Mesenchymal stem cell (in vitro differentiated cells and primary cell): Measurements from ENCODE around the gene KLHL18. TPM values are rescaled to one million over a fixed set of nuclear protein-coding genes. Genes with fewer than 3 reads are reported as not detected.
A peak's percentile ranks its signal among the peaks of the same experiment; 100 is the strongest.

ENCODE experiments used
- DNase-seq: peaks from one replicate; pipeline ENCODE4 v3.0.0-alpha.2; 2013
- H2AFZ ChIP-seq: one replicate; pipeline ENCODE4 v1.6.1; 2013; ENCODE audit warnings: low read depth, mild to moderate bottlenecking, control low read depth, inconsistent platforms, low read length, moderate library complexity
- H2AK5ac ChIP-seq: 2 replicates; pipeline ENCODE4 v1.6.1; 2013; ENCODE audit warnings: low read length, moderate library complexity, mild to moderate bottlenecking, inconsistent platforms; ENCODE audit not compliant: severe bottlenecking
- H2BK120ac ChIP-seq: one replicate; pipeline ENCODE4 v1.6.1; 2013; ENCODE audit warnings: low read depth, mild to moderate bottlenecking, inconsistent platforms, low read length, moderate library complexity
- H2BK12ac ChIP-seq, 2 experiments: one replicate each; pipeline ENCODE4 v1.6.1; 2013; ENCODE audit warnings: inconsistent platforms in 2 of 2, low read length in 2 of 2, mild to moderate bottlenecking in 2 of 2, moderate library complexity in 2 of 2, control low read depth in 1 of 2
- H2BK15ac ChIP-seq: one replicate; pipeline ENCODE4 v1.6.1; 2013; ENCODE audit warnings: mild to moderate bottlenecking, low read depth, inconsistent platforms; ENCODE audit not compliant: poor library complexity, severe bottlenecking
- H2BK5ac ChIP-seq: 2 replicates; pipeline ENCODE4 v1.6.1; 2013; ENCODE audit warnings: low read depth, mild to moderate bottlenecking, low read length, control low read depth, inconsistent platforms; ENCODE audit not compliant: poor library complexity, severe bottlenecking
- H3K14ac ChIP-seq, 2 experiments: one replicate each; pipeline ENCODE4 v1.6.1; 2013; ENCODE audit warnings: inconsistent platforms in 2 of 2, low read length in 2 of 2, control low read depth in 1 of 2, mild to moderate bottlenecking in 1 of 2, moderate library complexity in 1 of 2
- H3K18ac ChIP-seq, 2 experiments: one replicate each; pipeline ENCODE4 v1.6.1; 2013; ENCODE audit warnings: inconsistent platforms in 2 of 2, low read length in 2 of 2, control low read depth in 1 of 2, low read depth in 1 of 2, mild to moderate bottlenecking in 1 of 2
- H3K23ac ChIP-seq, 2 experiments: one replicate each; pipeline ENCODE4 v1.6.1; 2013; ENCODE audit warnings: inconsistent platforms in 2 of 2, low read length in 2 of 2, mild to moderate bottlenecking in 2 of 2, moderate library complexity in 2 of 2, control low read depth in 1 of 2
- H3K27ac ChIP-seq: 2 replicates; pipeline ENCODE4 v1.5.1; 2013; ENCODE audit warnings: mild to moderate bottlenecking, moderate library complexity, low read length, control low read depth, inconsistent platforms; ENCODE audit not compliant: poor library complexity, severe bottlenecking
- H3K27me3 ChIP-seq, 2 experiments: 2 replicates each; pipeline versions ENCODE4 v1.6.1 to v1.7.0; 2013; ENCODE audit warnings: low read length in 2 of 2, mild to moderate bottlenecking in 2 of 2, moderate library complexity in 2 of 2, control low read depth in 1 of 2, inconsistent platforms in 1 of 2; ENCODE audit not compliant: control insufficient read depth in 1 of 2, insufficient read depth in 1 of 2
- H3K36me3 ChIP-seq, 2 experiments: 2 replicates each; pipeline versions ENCODE4 v1.6.1 to v1.7.0; 2013; ENCODE audit warnings: low read length in 2 of 2, control low read depth in 1 of 2, inconsistent platforms in 1 of 2, low read depth in 1 of 2, mild to moderate bottlenecking in 1 of 2; ENCODE audit not compliant: insufficient read depth in 2 of 2, control insufficient read depth in 1 of 2
- H3K4ac ChIP-seq, 2 experiments: one replicate each; pipeline ENCODE4 v1.6.1; 2013; ENCODE audit warnings: inconsistent platforms in 2 of 2, low read length in 2 of 2, mild to moderate bottlenecking in 2 of 2, moderate library complexity in 2 of 2, control low read depth in 1 of 2, low read depth in 1 of 2
- H3K4me1 ChIP-seq: 2 replicates; pipeline ENCODE4 v1.6.1; 2013; ENCODE audit warnings: low read depth, low read length, control low read depth; ENCODE audit not compliant: control insufficient read depth, insufficient read depth
- H3K4me2 ChIP-seq: 2 replicates; pipeline ENCODE4 v1.6.1; 2013; ENCODE audit warnings: low read length, mild to moderate bottlenecking, inconsistent platforms; ENCODE audit not compliant: poor library complexity, severe bottlenecking
- H3K4me3 ChIP-seq, 2 experiments: 2 replicates each; pipeline versions ENCODE4 v1.5.1 to v1.7.0; 2013; ENCODE audit warnings: low read length in 2 of 2, mild to moderate bottlenecking in 2 of 2, control low read depth in 1 of 2, low read depth in 1 of 2; ENCODE audit not compliant: insufficient read depth in 1 of 2
- H3K79me1 ChIP-seq: replicated peaks from 2 replicates; pipeline ENCODE4 v1.6.1; 2013; ENCODE audit warnings: mild to moderate bottlenecking, control low read depth, low read length, inconsistent platforms; ENCODE audit not compliant: poor library complexity, severe bottlenecking
- H3K9ac ChIP-seq: 2 replicates; pipeline ENCODE4 v1.7.0; 2013; ENCODE audit warnings: mild to moderate bottlenecking, low read length, moderate library complexity
- H3K9me3 ChIP-seq: 2 replicates; pipeline ENCODE4 v1.7.0; 2013; ENCODE audit warnings: mild to moderate bottlenecking, low read length; ENCODE audit not compliant: control insufficient read depth
- H4K8ac ChIP-seq: one replicate; pipeline ENCODE4 v1.6.1; 2013; ENCODE audit warnings: inconsistent platforms, mild to moderate bottlenecking, low read length, moderate library complexity
- H4K91ac ChIP-seq: one replicate; pipeline ENCODE4 v1.6.1; 2013; ENCODE audit warnings: mild to moderate bottlenecking, low read length, inconsistent platforms
- WGBS: methylation state at CpG from one replicate; pipeline ENCODE4 v1.1.7; 2013; ENCODE audit warnings: mixed read lengths; 5-methylcytosine and 5-hydroxymethylcytosine counted together
- polyA plus RNA-seq, 2 experiments: library from polyadenylated mRNA; stranded (reverse); fragments of 200-250 nt; gene quantifications; one replicate each; pipeline ENCODE4 v1.2.3, GENCODE V29; 2013

Gene KLHL18
- polyA plus RNA-seq (2013, experiment 1 of 2), result 10.2 TPM
- polyA plus RNA-seq (2013, experiment 2 of 2), result 10.3 TPM

- peak within 1 kb of the TSS; percentile 84 for H2AFZ ChIP-seq
- H3K9me3 ChIP-seq, result no peaks in the 10 kb centered on the region
- H3K9ac ChIP-seq, result peak within 1 kb of the TSS; percentile 99
- H3K27ac ChIP-seq, result peak within 1 kb of the TSS; percentile 95
- H3K4ac ChIP-seq, result peak within 1 kb of the TSS; percentile 13 to 91
- H3K4me1 ChIP-seq, result peaks cover 16% of the 10 kb centered on the region
- H3K36me3 ChIP-seq, result peaks cover 0 to 9% of the 10 kb centered on the region in 2 experiments
- H3K23ac ChIP-seq, result peak within 1 kb of the TSS in 1 of 2 experiments; percentile 10
- H4K8ac ChIP-seq, result peak within 1 kb of the TSS; percentile 96
- H3K18ac ChIP-seq, result peak within 1 kb of the TSS; percentile 85
- WGBS, result under 1% methylated on average over 82 of the region's 82 CpGs
- peak within 1 kb of the TSS; percentile 99 for H3K4me2 ChIP-seq
- H2BK120ac ChIP-seq, result peak within 1 kb of the TSS; percentile 92
- H2BK5ac ChIP-seq, result peak within 1 kb of the TSS; percentile 83
- H3K14ac ChIP-seq, result peak within 1 kb of the TSS in 1 of 2 experiments; percentile 72
- peak within 1 kb of the TSS; percentile 8 to 78 for H2BK12ac ChIP-seq
- no peak within 1 kb of the TSS for H2AK5ac ChIP-seq
- H2BK15ac ChIP-seq, result no peak within 1 kb of the TSS
- no peaks in the 10 kb centered on the region for H3K27me3 ChIP-seq
- H3K79me1 ChIP-seq, result peaks cover 27% of the 10 kb centered on the region
- H4K91ac ChIP-seq, result peak within 1 kb of the TSS; percentile 96
- H3K4me3 ChIP-seq, result peak within 1 kb of the TSS; percentile 89 to 99
- DNase-seq, result peak; percentile 98
Observed at GRCh38 chr3:47282424-47283192, at the start of gene KLHL18, which contains the start of gene KIF9. KLHL18 (plus strand) TSS chr3:47282944; CDS start chr3:47282966, 22 bp downstream. KIF9 (minus strand) TSS chr3:47282799; CDS start chr3:47277374, 5,425 bp downstream.

GRCh38 chr3:47238017-47238416, 44.7 kb upstream of the KLHL18 start:
- Histone ChIP-seq H2AFZ (no peak overlapping the region), H3K9ac (no peak overlapping the region), H2BK12ac (no peak overlapping the region), H4K91ac (no peak overlapping the region), H3K14ac (no peak overlapping the region), H3K4ac (no peak overlapping the region), H3K18ac (no peak overlapping the region), H3K4me3 (no peak overlapping the region), H3K27ac (no peak overlapping the region), H3K4me2 (no peak overlapping the region), H2BK120ac (no peak overlapping the region), H3K4me1 (peaks cover 17% of the 10 kb centered on the region), H3K9me3 (no peaks in the 10 kb centered on the region), H3K27me3 (no peaks in the 10 kb centered on the region), H2BK5ac (no peak overlapping the region), H3K23ac (no peak overlapping the region), H3K79me1 (no peaks in the 10 kb centered on the region), H3K36me3 (peaks cover 0 to 8% of the 10 kb centered on the region in 2 experiments), H4K8ac (no peak overlapping the region), H2BK15ac (no peak overlapping the region), H2AK5ac (no peak overlapping the region)
- no peak for DNase-seq
- 94% methylated on average over 3 of the region's 3 CpGs for WGBS

GRCh38 chr3:47239929-47240328, 42.8 kb upstream of the KLHL18 start:
- Histone ChIP-seq H2AFZ (no peak overlapping the region), H3K23ac (no peak overlapping the region), H2AK5ac (no peak overlapping the region), H3K4me2 (no peak overlapping the region), H3K27ac (no peak overlapping the region), H3K79me1 (no peaks in the 10 kb centered on the region), H4K91ac (no peak overlapping the region), H3K14ac (no peak overlapping the region), H3K4me1 (peaks cover 11% of the 10 kb centered on the region), H3K9me3 (no peaks in the 10 kb centered on the region), H2BK15ac (no peak overlapping the region), H3K18ac (no peak overlapping the region), H3K9ac (no peak overlapping the region), H3K4ac (no peak overlapping the region), H2BK120ac (no peak overlapping the region), H3K4me3 (no peak overlapping the region), H2BK12ac (no peak overlapping the region), H3K36me3 (peaks cover 0 to 8% of the 10 kb centered on the region in 2 experiments), H2BK5ac (no peak overlapping the region), H4K8ac (no peak overlapping the region), H3K27me3 (no peaks in the 10 kb centered on the region)
- no peak for DNase-seq
- 84% methylated on average over 6 of the region's 6 CpGs for WGBS

GRCh38 chr3:47243419-47244147, 39.2 kb upstream of the KLHL18 start:
- H3K27ac ChIP-seq, result no peak overlapping the region
- no peaks in the 10 kb centered on the region for H3K9me3 ChIP-seq
- 85% methylated on average over 8 of the region's 9 CpGs for WGBS
- peaks cover 0 to 5% of the 10 kb centered on the region in 2 experiments for H3K27me3 ChIP-seq
- no peak overlapping the region for H2AFZ ChIP-seq
- no peaks in the 10 kb centered on the region for H3K79me1 ChIP-seq
- H3K23ac ChIP-seq, result no peak overlapping the region
- no peak overlapping the region for H2BK120ac ChIP-seq
- H3K14ac ChIP-seq, result no peak overlapping the region
- no peak overlapping the region for H2BK15ac ChIP-seq
- H3K36me3 ChIP-seq, result peaks cover 0 to 8% of the 10 kb centered on the region in 2 experiments
- no peak overlapping the region for H3K4ac ChIP-seq
- H2BK5ac ChIP-seq, result no peak overlapping the region
- no peak for DNase-seq
- H3K4me2 ChIP-seq, result no peak overlapping the region
- H2BK12ac ChIP-seq, result no peak overlapping the region
- no peak overlapping the region for H4K8ac ChIP-seq
- H3K18ac ChIP-seq, result no peak overlapping the region
- H4K91ac ChIP-seq, result no peak overlapping the region
- no peak overlapping the region for H2AK5ac ChIP-seq
- H3K9ac ChIP-seq, result no peak overlapping the region
- H3K4me1 ChIP-seq, result peaks cover 2% of the 10 kb centered on the region
- no peak overlapping the region for H3K4me3 ChIP-seq
